ENCODE measurements around the gene CTDSP2. TPM values are rescaled to one million over a fixed set of nuclear protein-coding genes. Genes with fewer than 3 reads are reported as not detected.

The CTDSP2 gene
- total and polyA plus RNA-seq, 10 of the 15 experiments (the other 5 are each of a cell fraction or from before 2014, with no cell fraction given) = 17.3 to 98.2 (median 54.1) TPM

GRCh38 chr12:57841445-57841844 lies 5.1 kb downstream of the CTDSP2 start:
- no TSS peak for BruUV-seq (replicated peaks)
- Histone ChIP-seq H3K9me3 (replicated peaks; ENCODE audit: control insufficient read depth, insufficient read depth, low read length) (no peaks in the 10 kb centered on the region), H3K27me3 (replicated peaks in 1 of 2; ENCODE audit: control insufficient read depth in 2 of 2, insufficient read depth in 2 of 2, low read length in 1 of 2) (no peaks in the 10 kb centered on the region), H3K9ac (ENCODE audit: control insufficient read depth, insufficient read depth, low read length) (no peak overlapping the region), H4K20me1 (ENCODE audit: control insufficient read depth, insufficient read depth) (peaks cover 8% of the 10 kb centered on the region), H3K4me1 (ENCODE audit: control insufficient read depth, insufficient read depth, low read length) (peaks cover 64% of the 10 kb centered on the region), H3K4me3 (no peak overlapping the region), H3K79me2 (ENCODE audit: control insufficient read depth, insufficient read depth, low read length) (peaks cover 94% of the 10 kb centered on the region), H3K27ac (ENCODE audit: control insufficient read depth, insufficient read depth) (no peak overlapping the region), H2AFZ (ENCODE audit: control insufficient read depth, low read depth, low read length) (no peak overlapping the region), H3K4me2 (ENCODE audit: control insufficient read depth, insufficient read depth) (peak overlapping the region; percentile 93), H3K36me3 (ENCODE audit: control insufficient read depth in 2 of 2, insufficient read depth in 2 of 2, low read length in 1 of 2) (no peaks in the 10 kb centered on the region)
- in situ Hi-C loops (cut with MboI) (no loop called here), intact Hi-C loops (cut with micrococcal nuclease; ENCODE audit: unreplicated experiment) (no loop called here)
- ChIA-PET SMC1A (ENCODE audit: uncharacterized antibody, unreplicated experiment) (interaction anchor here (1.2 to 17.6 kb wide), 2 partner anchors 23 to 59 kb away, joined by 4 to 416 read pairs; no protein-coding TSS in a partner anchor), POLR2A (interaction anchor here (1.4 kb wide), 1 partner anchor 58 kb away, joined by 3 read pairs; no protein-coding TSS in a partner anchor), CTCF (interaction anchor here (0.8 to 2.3 kb wide), 5 partner anchors 8 to 100 kb away, joined by 3 to 24 read pairs (median 3); partner anchors contain the start of gene ATP23), RAD21 (ENCODE audit: unreplicated experiment) (interaction anchor here (2.6 to 9.2 kb wide), 3 partner anchors 6 to 63 kb away, joined by 21 to 110 read pairs (median 88); no protein-coding TSS in a partner anchor)
- 76% methylated on average over 4 of the region's 4 CpGs for WGBS (ENCODE audit: insufficient coverage, insufficient replicate concordance, low lambda C conversion rate, missing lambda C conversion rate)
- ATAC-seq (no peak), FAIRE-seq (no peak), DNase-seq (ENCODE audit: low read depth, low spot score) (no peak)
- no peak for TF ChIP-seq HDAC2 (IDR thresholded peaks at IDR 0.05)
- TF ChIP-seq CTCF (IDR thresholded peaks at IDR 0.05 in 2 of 3, conservative IDR thresholded peaks at IDR 0.05 in 1 of 3; ENCODE audit: control insufficient read depth in 2 of 3, extremely low read depth in 1 of 3, insufficient read depth in 1 of 3, low read depth in 3 of 3, low read length in 3 of 3) = no peak

- Histone ChIP-seq H2AFZ (ENCODE audit: control insufficient read depth, low read depth, low read length) (no peak overlapping the region), H3K79me2 (ENCODE audit: control insufficient read depth, insufficient read depth, low read length) (peaks cover 94% of the 10 kb centered on the region), H3K4me1 (ENCODE audit: control insufficient read depth, insufficient read depth, low read length) (peaks cover 72% of the 10 kb centered on the region), H3K27me3 (replicated peaks in 1 of 2; ENCODE audit: control insufficient read depth in 2 of 2, insufficient read depth in 2 of 2, low read length in 1 of 2) (no peaks in the 10 kb centered on the region), H3K4me2 (ENCODE audit: control insufficient read depth, insufficient read depth) (peak overlapping the region; percentile 93; the same call in 1 of the 2 replicates), H3K27ac (ENCODE audit: control insufficient read depth, insufficient read depth) (no peak overlapping the region), H3K4me3 (no peak overlapping the region), H4K20me1 (ENCODE audit: control insufficient read depth, insufficient read depth) (peaks cover 8% of the 10 kb centered on the region), H3K9me3 (replicated peaks; ENCODE audit: control insufficient read depth, insufficient read depth, low read length) (no peaks in the 10 kb centered on the region), H3K36me3 (ENCODE audit: control insufficient read depth in 2 of 2, insufficient read depth in 2 of 2, low read length in 1 of 2) (no peaks in the 10 kb centered on the region), H3K9ac (ENCODE audit: control insufficient read depth, insufficient read depth, low read length) (no peak overlapping the region)
- ChIA-PET SMC1A (ENCODE audit: uncharacterized antibody, unreplicated experiment) (interaction anchor here (0.7 to 17.6 kb wide), 3 partner anchors 9 to 60 kb away, joined by 3 to 416 read pairs (median 3); no protein-coding TSS in a partner anchor), CTCF (interaction anchor here (0.7 to 1.2 kb wide), 5 partner anchors 10 to 64 kb away, joined by 3 to 4 read pairs (median 3); no protein-coding TSS in a partner anchor), POLR2A (interaction anchor here (1.4 kb wide), 1 partner anchor 58 kb away, joined by 3 read pairs; no protein-coding TSS in a partner anchor), RAD21 (ENCODE audit: unreplicated experiment) (interaction anchor here (0.7 to 9.2 kb wide), 2 partner anchors 6 to 15 kb away, joined by 3 to 110 read pairs; no protein-coding TSS in a partner anchor)
- in situ Hi-C loops (cut with MboI) (no loop called here), intact Hi-C loops (cut with micrococcal nuclease; ENCODE audit: unreplicated experiment) (no loop called here)
- no peak for TF ChIP-seq TAF1 (IDR thresholded peaks at IDR 0.05; ENCODE audit: borderline replicate concordance, low read depth, low read length)
- TF ChIP-seq ZNF274 (IDR thresholded peaks at IDR 0.05; ENCODE audit: insufficient read depth, insufficient read length) = no peak
- TF ChIP-seq SP1 (IDR thresholded peaks at IDR 0.05; ENCODE audit: low read depth, low read length) = no peak
- no peak for TF ChIP-seq STAT3 (IDR thresholded peaks at IDR 0.05; ENCODE audit: low read depth, low read length)
- no peak for TF ChIP-seq SUPT20H (IDR thresholded peaks at IDR 0.05; ENCODE audit: borderline replicate concordance, control insufficient read depth, low read depth, low read length)
- no peak for TF ChIP-seq RAD51 (IDR thresholded peaks at IDR 0.05)
- no peak for TF ChIP-seq RAD21 (IDR thresholded peaks at IDR 0.05; ENCODE audit: insufficient read depth, low read depth, low read length)
- TF ChIP-seq NR2C2 (IDR thresholded peaks at IDR 0.05; ENCODE audit: borderline replicate concordance, control insufficient read depth, insufficient read length, low read depth) = no peak
- no peak for ATAC-seq
- no peak for FAIRE-seq
- no peak for DNase-seq (ENCODE audit: low read depth, low spot score)
- BruUV-seq (replicated peaks) = no TSS peak
- 78% methylated on average over 3 of the region's 3 CpGs for WGBS (ENCODE audit: insufficient coverage, insufficient replicate concordance, low lambda C conversion rate, missing lambda C conversion rate)
These were observed 5.8 kb downstream of the CTDSP2 start for GRCh38 chr12:57840726-57841125.
